GM21717 (cell line): ENCODE data around the gene SUSD3.

Source experiments
- ATAC-seq: cut with Tn5 transposase; IDR thresholded peaks from one replicate; pipeline ENCODE4 v1.9.1; 2021; ENCODE audit warnings: mild to moderate bottlenecking, moderate library complexity; ENCODE audit not compliant: unreplicated experiment

The SUSD3 gene

DNA sequence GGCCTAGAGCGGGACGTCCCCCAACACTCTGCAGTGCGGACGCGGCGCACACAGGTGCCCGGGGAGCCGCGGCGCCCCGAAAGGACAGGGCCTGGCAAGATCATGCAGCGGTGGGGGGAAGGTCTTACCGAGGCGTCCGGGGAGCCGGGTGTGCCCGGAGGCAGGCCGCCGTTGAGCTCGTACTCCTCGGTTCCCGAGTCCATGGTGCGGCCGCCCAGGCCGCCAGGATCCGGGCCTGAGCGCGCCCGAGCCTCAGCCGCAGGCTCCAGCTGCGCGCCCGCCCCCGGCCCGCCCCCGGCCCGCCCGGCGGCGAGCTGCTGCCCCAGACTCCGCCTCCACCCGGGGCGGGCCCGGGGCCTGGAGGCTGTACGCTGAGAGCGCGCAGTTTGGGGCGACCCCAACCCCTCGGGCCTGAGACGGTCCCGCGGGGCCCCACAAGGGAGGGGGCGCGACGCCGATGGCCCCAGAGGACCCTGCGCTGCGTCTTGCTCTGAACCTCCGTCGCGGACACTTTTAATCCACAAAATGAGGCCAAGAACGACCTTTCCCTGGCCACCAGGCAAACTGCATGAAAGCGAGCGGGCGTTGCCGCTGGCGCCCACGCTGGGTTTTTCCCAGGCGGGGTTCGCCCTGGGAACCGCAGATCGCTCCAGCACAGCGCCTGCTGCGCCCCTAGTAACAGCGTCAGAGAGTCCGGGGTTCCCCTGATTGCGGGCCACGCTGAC is 75.7 kb downstream of the SUSD3 start, which contains the start of gene NINJ1:
NINJ1 (minus strand) TSS at position 237 of the 725 bp plus-strand sequence; CDS start at position 203, 34 bp downstream.
- ATAC-seq, result peak; percentile 77
